Inflammatory macrophage treated with lipopolysaccharide for 4 hours (primary cell): ENCODE data around the gene CHEK1.
"Not testable (repeated sequence)": the region's sequence is repeated elsewhere in the genome, so short reads cannot be mapped to it uniquely, and the experiment has no call there.

Experiments
- DNase-seq: peaks from one replicate; pipeline ENCODE4 v3.0.0-alpha.2; 2020

CHEK1 gene

GRCh38 chr11:125624756-125625213 is at the start of gene CHEK1:
TSS of gene CHEK1 (plus strand) at chr11:125625163. CDS start at chr11:125626769, 1,606 bp downstream.
- no peak for DNase-seq

GRCh38 chr11:125577181-125577580 is 47.8 kb upstream of the CHEK1 start:
- not testable (repeated sequence) for DNase-seq

GRCh38 chr11:125578783-125579182 is 46.2 kb upstream of the CHEK1 start:
- no peak for DNase-seq

GRCh38 chr11:125579811-125580210 is 45.2 kb upstream of the CHEK1 start:
- no peak for DNase-seq

- no peak for DNase-seq
Observed at GRCh38 chr11:125583496-125583895, 41.5 kb upstream of the CHEK1 start.

GRCh38 chr11:125585487-125585886 is 39.5 kb upstream of the CHEK1 start:
- peak; percentile 22 for DNase-seq

GRCh38 chr11:125586623-125587022 is 38.3 kb upstream of the CHEK1 start:
- DNase-seq: no peak

GRCh38 chr11:125587480-125587879 is 37.5 kb upstream of the CHEK1 start:
- no peak for DNase-seq

GRCh38 chr11:125588505-125588904 is 36.5 kb upstream of the CHEK1 start:
- DNase-seq: no peak

GRCh38 chr11:125591649-125592304 is 33.2 kb upstream of the CHEK1 start:
- DNase-seq: peak; percentile 96

GRCh38 chr11:125592305-125593113 is 32.5 kb upstream of the CHEK1 start, which contains the start of gene STT3A:
TSS of gene STT3A (plus strand) at chr11:125592852. CDS start at chr11:125595916, 3,064 bp downstream.
- peak; percentile 100 for DNase-seq

- DNase-seq: peak; percentile 38
Observed at GRCh38 chr11:125593114-125593820, 31.7 kb upstream of the CHEK1 start.

- peak; percentile 26 for DNase-seq
Observed at GRCh38 chr11:125594958-125595357, 30.0 kb upstream of the CHEK1 start.

GRCh38 chr11:125600663-125601062 is 24.3 kb upstream of the CHEK1 start:
- no peak for DNase-seq

- DNase-seq: no peak
Observed at GRCh38 chr11:125603207-125603606, 21.8 kb upstream of the CHEK1 start.

- DNase-seq: no peak
Observed at GRCh38 chr11:125605417-125605816, 19.5 kb upstream of the CHEK1 start.

GRCh38 chr11:125609545-125609944 is 15.4 kb upstream of the CHEK1 start:
- DNase-seq: no peak

GRCh38 chr11:125618383-125618782 is 6.6 kb upstream of the CHEK1 start:
- no peak for DNase-seq

GRCh38 chr11:125621995-125622394 is 3.0 kb upstream of the CHEK1 start:
- DNase-seq: no peak

- no peak for DNase-seq
Observed at GRCh38 chr11:125623064-125623463, 1.9 kb upstream of the CHEK1 start.

GRCh38 chr11:125625225-125625629 is 264 bp downstream of the CHEK1 start:
- no peak for DNase-seq

GRCh38 chr11:125625630-125626287 is 796 bp downstream of the CHEK1 start:
- DNase-seq: peak; percentile 87
